NCI-H1417 treated with DMSO at 0.1 percent for 48 hours (cell line): ENCODE measurements around the gene TNFAIP3.
"Not testable (repeated sequence)": the region's sequence is repeated elsewhere in the genome, so short reads cannot be mapped to it uniquely, and the experiment has no call there.

Experiments used
- DNase-seq: peaks from one replicate; lab custom pipeline; 2025; lab: John Stamatoyannopoulos, UW

Gene TNFAIP3

DNA sequence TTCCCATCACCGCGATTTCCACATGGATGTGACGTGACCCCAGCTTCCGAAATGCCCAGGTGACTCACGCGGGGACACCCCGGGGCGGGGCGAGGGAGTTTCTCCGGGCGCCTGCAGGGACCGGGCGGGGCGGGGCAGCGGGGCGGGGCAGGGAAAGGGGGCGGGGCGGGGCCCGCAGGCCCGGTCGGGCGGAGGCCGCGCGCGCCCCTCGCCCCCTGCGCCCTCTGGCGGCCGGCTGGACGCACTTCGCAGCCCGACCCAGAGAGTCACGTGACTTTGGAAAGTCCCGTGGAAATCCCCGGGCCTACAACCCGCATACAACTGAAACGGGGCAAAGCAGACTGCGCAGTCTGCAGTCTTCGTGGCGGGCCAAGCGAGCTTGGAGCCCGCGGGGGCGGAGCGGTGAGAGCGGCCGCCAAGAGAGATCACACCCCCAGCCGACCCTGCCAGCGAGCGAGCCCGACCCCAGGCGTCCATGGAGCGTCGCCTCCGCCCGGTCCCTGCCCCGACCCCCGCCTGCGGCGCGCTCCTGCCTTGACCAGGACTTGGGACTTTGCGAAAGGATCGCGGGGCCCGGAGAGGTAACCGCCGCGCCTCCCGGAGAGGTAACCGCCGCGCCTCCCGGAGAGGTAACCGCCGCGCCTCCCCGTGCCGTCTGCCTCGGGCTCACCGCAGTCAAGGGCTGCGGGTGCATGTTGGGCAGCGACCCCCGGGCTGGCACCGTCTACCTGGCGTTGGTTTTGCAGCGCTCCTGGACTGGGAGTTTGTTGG is at the start of gene TNFAIP3:
TSS of gene TNFAIP3 (plus strand) at position 346 of the 771 bp plus-strand sequence. CDS start 3,969 bp downstream, outside the sequence.
- peak; percentile 76 for DNase-seq

GRCh38 chr6:137818440-137818839 is 48.6 kb upstream of the TNFAIP3 start:
- no peak for DNase-seq

DNA sequence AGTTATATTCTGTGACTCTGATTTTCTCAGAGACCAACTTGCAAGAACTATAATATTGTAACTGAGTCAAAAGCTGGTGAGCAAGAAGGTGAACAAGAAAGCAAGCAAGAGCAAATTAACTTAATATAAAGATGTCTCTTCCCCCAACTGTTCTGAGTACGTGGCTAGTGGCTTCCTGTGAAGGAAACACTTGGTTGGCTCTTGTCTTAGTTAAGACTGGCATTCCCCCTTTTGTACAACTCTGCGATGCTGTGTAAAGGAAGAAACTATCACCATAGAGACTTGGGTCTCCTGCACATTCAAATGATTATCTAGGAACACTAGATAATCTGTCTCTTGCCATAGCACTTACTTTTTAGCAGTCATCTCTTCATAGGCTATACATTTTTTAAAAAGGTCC is 47.3 kb upstream of the TNFAIP3 start:
- no peak for DNase-seq

GRCh38 chr6:137820425-137820824 is 46.6 kb upstream of the TNFAIP3 start:
- no peak for DNase-seq

- no peak for DNase-seq
Measured at GRCh38 chr6:137820952-137821351, 46.1 kb upstream of the TNFAIP3 start.

GRCh38 chr6:137821491-137821890 is 45.6 kb upstream of the TNFAIP3 start:
- DNase-seq = no peak

DNA sequence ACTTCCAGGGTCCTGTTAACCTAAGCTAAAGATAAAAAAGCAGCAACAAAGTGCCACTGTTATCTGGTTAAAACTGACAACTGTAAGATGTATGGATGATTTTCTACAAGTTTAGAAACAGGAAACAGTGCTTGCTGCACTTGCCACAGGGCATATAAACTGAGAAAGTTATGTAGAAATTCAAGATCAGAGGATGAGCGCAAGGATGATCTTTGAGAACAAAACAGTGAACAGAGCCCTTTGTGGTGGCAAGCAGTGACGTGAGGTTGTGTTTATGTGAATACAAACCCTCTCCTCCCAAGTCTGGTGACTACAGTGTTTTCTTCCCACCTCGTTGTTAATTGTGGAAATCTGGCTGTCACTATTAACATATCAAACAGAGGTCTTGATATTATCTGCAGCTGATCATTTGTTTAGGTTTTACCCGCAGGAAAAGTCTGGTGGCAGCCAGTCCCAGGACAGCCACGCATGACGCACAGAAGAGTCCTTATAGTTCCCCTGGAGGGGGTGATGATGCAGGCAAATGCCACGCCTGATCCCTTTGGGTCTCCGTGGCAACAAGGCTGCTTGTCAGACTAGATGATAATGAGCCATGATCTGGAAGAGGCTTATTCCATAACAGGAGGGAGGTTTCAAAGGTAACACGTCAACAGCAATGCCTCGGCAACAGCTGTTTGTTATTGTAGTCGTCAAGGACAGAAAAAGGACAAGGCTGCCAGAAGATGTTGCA is 43.1 kb upstream of the TNFAIP3 start:
- DNase-seq = no peak

DNA sequence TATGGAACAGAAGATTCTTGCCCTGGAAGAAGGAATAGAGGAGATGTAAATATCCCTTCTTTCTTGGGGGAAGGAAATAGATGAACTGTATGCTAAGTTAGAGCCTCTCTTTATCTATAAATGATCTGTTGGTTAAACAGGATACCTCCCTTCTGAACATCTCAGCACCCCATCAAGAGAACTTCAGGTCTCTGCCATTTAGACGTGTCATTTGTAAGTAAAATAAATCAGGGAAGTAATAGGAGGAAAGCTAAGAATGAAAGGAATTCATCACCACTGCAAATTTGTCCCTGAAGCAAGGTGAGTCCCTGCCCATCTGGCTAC is 42.5 kb upstream of the TNFAIP3 start:
- no peak for DNase-seq

- DNase-seq = no peak
Measured at GRCh38 chr6:137824896-137825295, 42.2 kb upstream of the TNFAIP3 start.

GRCh38 chr6:137827411-137827940 is 39.6 kb upstream of the TNFAIP3 start:
- DNase-seq = no peak

GRCh38 chr6:137827977-137828810 is 38.9 kb upstream of the TNFAIP3 start:
- no peak for DNase-seq

DNA sequence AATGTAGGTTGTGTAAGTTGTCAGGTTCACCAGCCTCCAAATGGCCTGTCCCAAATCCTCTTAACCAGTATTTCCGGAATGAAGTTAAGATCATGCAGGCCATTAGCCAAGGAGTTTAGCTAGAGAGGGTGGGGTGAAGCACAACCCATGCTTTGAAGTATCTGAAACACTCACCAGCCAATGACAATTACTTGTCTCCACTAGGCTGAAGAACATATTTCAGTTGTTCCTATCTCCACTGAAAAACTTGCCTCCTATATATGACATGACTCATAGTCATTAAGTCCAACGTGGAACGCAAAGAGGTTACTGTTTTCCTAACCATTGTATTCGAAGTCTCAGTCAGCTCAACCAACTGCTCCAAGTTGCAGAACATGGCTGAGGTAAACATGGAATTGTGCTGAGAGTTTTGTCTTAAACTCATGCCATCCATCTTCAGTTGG is 37.4 kb upstream of the TNFAIP3 start:
- DNase-seq = no peak

DNA sequence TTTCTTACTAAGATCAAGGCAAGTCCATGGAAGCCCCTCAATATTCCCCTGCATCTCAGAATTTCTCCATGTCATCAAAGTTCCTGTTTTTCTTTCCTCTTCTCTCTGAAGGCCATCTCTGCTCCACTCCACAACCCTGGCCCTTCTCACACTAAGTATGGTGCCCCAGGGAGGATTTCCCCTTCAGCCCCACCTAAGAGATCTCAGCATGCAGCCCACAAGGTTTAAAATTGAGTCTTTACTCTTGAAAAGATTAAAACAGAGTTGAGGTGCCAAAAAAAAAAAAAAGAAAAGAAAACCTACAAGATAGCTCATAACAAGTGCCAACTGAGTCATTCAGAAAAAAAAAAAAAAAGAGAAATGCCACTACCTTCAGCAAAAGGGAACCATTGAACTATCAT is 36.5 kb upstream of the TNFAIP3 start:
- DNase-seq = no peak

DNA sequence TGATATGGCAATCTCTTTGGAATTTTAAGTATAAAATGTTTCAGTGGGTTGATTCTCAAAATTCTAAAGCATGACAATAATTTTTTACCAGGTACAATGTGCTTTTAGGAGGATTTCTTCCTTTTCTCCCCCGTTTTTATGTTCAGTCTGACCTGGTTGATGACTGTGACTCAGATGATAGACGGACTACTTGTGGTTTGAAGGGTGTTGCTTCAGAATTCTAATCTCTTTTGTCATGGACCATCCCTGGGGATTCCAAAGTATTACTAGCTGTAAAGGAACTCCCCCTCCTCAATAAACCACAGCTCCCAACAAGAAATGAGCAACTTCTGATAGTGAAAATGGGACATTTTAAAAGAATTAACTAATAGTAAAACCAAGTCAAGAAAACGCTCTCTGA is 34.9 kb upstream of the TNFAIP3 start:
- no peak for DNase-seq

- no peak for DNase-seq
Measured at GRCh38 chr6:137834508-137834907, 32.6 kb upstream of the TNFAIP3 start.

DNA sequence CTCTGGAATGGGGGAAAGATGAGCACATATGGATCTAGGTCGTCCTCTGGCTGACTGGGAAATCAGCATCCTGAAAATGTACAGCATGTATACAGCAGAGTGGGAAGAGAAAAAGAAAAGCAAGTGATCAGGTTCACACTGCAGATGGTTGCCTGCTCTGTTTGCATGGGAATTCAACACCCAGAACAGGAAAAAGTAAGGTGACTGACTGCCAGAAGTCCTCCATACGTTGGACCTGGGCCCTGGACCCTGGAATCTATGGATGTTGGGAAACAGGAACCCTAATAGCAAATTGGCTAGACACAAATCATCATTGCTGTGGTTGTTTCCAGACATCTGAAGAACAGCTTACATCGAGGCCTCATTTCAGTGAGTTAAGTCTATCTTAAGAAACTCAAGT is 30.3 kb upstream of the TNFAIP3 start:
- DNase-seq = no peak

- peak; percentile 4 for DNase-seq
Measured at GRCh38 chr6:137838090-137838489, 29.0 kb upstream of the TNFAIP3 start.

DNA sequence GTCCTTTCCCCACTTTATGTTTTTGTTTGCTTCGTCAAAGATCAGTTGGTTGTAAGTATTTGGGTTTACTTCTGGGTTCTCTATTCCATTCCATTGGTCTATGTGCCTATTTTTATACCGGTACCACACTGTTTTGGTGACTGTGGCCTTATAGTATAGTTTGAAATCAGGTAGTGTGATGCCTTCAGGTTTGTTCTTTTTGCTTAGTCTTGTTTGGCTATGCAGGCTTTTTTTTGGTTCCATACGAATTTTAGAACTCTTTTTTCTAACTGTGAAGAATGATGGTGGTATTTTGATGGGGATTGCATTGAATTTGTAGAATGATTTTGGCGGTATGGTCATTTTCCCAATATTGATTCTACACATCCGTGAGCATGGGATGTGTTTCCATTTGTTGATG is 28.5 kb upstream of the TNFAIP3 start:
- DNase-seq = not testable (repeated sequence)

- DNase-seq = no peak
Measured at GRCh38 chr6:137839076-137839475, 28.0 kb upstream of the TNFAIP3 start.

DNA sequence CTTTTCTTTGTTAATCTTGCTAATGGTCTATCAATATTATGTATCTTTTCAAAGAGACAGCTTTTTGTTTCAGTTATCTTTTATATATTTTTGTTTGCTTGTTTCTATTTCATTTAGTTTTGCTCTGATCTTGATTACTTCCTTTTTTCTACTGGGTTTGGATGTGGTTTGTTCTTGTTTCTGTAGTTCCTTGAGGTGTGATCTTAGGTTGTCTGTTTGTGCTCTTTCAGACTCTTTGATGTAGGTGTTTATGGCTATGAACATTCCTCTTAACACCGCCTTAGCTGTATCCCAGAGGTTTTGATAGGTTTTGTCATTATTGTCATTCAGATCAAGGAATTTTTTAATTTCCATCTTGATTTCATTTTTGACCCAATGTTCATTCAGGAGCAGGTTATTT is 26.8 kb upstream of the TNFAIP3 start:
- DNase-seq = no peak

GRCh38 chr6:137843211-137843610 is 23.8 kb upstream of the TNFAIP3 start:
- DNase-seq = no peak

GRCh38 chr6:137844327-137844726 is 22.7 kb upstream of the TNFAIP3 start:
- not testable (repeated sequence) for DNase-seq
